NCI-H146 treated with DMSO at 0.1 percent for 48 hours (cell line): ENCODE data around the gene TMEM234.
A peak's percentile ranks its signal among the peaks of the same experiment; 100 is the strongest.

ENCODE experiments used
- DNase-seq: peaks from one replicate; lab custom pipeline; 2025; ENCODE audit not compliant: unreplicated experiment; lab: John Stamatoyannopoulos, UW

Gene TMEM234

DNA sequence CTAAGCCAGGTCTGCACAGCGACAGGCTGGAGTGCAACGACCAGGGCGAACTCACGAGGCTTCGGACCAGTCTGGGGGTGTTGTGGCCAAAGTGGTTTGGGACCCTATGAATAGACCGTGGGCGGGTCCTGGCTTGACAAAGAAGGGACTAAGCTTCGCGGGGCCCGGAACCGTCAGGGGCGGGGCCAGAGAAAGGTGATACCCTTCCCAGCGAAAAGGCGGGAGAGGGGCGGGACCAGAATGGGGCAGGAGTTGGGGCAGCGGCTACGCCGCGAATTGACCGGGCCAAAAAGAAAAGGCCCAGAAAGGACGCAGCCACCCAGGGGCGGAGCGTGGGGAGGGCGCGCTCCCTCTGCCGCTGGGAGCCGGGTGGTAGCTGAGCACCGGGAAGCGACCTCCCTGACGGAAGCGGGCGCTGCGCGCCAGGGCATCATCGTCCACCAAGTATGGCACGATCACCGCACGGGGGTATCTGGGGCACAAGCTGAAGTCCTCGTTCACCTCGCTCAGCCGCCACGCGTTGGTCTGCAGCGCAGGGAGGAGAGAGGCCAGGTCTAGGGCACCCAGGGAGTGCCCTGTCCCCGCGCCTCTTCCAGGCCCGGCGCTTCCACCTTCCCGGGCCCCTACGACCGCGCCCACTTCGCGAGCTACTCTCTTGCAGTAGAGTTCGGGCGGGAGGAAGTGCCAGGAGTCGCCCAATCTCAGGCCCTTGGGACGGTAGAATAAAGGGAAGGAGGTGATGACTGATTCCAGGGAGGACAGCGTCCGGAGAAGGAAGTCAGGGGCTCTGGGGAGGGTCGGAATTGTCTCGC is 18.2 kb upstream of the TMEM234 start:
- DNase-seq, result peak; percentile 83

DNA sequence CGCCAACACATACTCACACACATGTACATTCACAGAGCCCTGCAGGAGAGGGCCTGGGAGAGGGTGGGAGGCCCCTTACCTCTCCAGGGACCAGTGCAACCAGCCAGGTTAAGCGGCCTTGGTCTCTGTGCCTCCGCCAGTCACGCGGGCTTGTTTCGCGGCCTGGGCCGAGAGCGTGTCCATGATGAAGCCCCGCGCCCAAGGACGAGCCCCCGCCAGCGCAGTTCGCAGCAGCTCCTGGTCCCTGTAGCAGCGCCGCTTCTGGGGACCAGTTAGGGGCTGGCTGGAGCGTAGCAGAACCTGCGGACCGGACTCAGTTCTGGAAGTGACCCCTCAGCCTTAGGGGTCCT is 17.6 kb upstream of the TMEM234 start:
- DNase-seq, result no peak

DNA sequence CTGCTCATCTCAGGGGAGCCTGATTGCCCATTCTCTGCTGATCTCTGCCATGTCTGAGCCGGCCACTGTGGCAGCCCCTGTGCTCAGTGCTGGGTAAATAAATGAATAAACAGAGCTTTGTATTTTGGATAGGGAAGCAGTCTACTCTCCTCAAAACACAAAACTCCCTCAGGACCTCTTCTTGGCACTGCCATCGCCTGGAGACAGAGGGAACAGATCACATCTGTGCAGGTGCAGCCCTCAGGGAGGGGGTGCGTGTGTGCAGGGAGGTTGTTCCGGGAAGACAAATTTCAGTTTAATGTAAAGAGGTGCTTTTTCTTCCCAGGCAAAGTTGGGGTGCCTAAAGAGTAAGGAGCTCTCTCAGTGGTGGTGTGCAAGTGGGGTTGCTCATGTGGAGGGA is 17.2 kb upstream of the TMEM234 start:
- no peak for DNase-seq

DNA sequence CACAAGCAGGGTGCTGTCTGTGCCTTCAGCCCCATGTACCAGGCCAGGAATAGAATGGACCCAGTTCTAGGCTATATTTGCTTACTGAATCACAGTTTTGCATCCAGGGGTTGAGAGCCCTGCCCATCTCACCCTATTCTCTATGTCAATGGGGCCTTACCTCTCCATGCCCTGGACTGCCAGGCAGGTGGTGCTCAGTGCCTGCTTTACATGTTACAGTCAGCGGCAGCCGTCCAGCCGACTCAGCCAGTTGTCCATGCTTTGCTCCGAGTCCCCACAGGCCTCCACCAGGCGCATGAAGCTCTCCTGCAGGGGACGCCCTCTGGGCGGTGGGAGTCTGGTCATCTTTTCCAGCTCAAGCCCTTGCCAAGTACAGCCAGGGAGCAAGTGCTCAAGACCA is 12.6 kb upstream of the TMEM234 start:
- DNase-seq, result no peak

DNA sequence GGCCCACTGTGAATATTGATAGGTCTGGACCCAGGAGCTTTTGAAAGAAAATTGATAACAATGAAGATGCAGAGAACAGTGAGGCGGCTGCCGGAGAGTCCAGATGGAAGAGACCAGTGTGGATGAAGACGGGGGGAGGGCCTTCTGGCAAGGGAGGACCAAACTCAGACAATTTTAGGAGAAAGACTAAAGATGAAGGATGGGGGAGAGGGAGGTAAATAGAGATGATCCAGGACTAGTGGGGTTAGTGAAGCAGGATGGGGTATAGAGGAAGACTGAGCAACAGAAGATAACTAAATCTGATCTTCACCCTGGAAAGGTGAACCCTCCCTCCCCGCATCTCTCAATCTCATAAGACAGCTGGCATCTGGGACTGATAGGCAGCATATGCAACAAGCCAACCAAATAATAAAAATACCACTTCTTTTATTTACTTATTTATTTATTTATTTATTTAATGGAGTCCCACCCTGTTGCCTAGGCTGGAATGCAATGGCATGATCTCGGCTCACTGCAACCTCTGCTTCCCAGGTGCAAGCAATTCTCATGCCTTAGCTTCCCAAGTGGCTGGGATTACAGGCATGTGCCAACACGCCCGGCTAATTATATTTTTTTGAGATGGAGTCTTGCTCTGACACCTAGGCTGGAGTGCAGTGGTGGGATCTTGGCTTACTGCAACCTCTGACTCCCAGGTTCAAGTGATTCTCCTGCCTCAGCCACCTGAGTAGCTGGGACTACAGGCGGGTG is 10.6 kb upstream of the TMEM234 start:
- no peak for DNase-seq

DNA sequence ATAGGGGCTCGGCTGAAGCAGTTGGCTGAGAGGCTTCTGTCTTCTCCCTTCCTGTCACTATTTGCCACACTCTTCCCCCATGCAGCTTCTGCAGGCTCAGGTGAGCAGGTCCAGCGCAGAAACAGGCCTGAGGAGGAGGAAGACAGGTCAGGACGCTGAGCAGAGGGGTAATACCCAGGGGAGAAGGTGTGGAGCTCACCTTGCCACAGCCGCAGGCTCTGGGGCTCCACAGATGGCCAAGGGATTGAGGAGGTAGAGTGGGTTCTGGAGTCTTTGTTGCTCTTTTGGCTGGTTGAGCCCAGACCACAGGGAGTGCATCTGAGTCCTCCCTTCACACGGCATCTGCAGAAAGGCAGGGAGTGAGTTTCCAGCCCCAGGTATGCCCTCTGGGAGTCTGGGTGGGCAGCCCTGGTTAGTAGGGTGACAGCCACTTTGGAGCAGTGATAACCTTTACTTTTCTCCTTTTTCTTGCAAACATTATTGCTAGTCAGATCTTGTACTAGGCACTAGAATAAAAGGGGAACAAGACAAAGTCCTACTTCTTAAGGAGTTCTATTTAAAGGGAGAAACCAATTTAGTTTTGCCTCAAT is 9.8 kb upstream of the TMEM234 start:
- DNase-seq, result no peak

DNA sequence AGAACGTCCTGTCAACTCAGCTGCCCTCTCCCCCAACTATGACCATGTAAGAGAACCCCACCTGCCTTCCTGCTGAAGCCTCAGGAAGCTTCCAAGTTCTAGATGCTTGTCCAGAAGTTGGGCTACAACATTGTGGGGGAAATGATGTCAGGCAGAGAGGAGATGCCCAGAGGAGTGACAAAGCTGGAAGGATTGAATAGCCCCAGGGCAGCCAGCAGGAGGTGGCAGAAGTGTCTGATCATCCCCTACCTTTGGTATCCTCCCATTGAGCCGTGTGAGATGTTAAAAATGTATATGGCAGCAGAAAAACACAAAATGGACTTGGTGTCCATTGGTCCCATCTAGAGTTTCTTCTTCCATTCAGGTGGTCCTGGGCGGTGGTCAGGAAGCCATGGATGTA is 6.6 kb upstream of the TMEM234 start:
- no peak for DNase-seq

DNA sequence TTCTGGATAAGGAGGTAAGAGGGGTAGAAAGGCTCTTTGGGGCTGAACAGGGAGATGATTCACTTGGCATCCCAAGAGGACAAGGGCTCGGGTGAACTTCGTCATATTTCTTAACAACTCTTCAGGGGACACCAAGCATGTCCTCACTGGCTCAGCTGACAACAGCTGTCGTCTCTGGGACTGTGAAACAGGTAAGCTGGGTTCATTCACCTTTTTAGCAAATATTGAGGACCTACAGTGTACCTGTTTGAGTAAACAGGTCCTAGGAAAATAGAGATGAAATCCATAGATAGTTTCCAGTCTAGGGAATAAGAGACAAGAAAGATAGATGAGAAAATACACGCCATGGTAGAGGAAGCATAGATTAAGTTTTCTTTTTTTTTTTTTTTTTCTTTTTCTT is 2.1 kb upstream of the TMEM234 start:
- no peak for DNase-seq

DNA sequence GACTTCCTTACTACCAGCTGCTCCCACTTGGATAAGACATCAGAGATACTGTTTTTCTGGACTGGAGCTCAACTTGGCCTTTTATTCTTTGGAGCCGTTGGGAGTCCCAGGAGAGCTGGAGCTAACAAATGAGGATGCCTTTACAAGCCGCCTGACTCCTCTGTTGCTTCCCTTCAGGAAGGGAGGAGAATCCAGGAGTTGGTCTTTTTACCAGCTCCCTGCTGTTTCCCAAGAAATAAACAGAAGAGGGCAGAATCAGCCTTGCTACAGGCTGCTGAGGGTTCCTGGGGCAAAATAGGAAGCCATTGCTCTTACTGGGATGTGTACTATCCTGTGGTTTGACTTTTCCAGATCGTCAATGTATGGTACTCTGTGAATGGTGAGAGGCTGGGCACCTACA is 1.5 kb upstream of the TMEM234 start:
- DNase-seq, result no peak

DNA sequence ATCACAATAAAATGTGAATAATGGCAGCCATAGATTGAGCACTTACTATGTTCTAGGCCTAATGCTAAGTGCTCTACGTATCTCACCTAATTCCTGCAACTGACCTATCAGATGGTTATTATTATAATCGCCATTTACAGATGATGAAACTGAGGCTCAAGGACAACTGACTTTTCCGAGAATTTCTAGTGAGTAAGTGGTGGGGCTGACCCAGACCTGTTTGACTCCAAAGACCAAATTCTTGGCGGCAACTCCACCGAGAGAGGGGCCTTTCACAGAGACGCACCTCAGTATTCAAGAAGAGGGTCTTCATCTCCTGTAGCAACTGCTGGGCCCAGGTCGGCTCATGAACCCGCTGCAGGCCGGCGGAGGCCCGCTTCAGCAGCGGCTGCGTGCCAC is 573 bp downstream of the TMEM234 start:
- no peak for DNase-seq

DNA sequence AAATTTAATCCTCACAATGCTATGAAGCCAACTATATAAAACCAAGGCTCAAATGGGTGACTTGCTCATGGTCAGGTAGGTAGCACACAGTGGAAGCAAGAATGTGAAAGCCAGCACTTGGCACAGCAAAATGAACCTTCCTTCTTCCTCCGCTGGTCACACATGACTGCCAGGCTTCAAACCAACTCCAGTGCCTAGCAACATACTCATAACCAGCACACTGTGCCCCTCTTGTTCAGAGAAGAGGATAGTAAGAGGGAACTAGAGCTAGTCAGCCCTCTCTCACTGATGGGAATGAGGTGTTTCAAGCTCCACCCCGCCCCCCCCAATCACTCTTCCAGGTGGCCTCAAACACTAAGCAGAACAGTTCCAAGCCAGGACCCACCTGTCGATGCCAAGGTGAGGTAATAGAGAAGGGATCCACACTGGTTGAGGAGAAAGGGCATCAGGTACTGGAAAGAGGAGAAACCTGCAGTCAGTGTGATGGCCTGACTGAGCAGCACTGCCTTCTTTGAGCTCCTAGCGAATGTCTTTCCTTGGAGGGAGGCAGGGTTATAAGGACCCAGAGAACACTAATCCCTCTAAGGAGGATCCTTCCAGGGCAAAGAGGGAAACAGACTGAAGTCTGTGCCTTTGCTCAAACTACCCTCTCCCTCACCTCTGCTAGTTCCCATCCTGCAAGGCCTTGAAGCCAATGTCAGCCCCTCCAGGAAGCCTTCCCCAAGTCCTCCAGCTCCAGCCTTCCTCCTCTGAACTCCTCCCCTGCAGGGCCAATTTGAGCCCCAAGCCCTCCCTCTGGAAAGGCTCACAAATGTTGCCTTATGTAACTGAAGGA is 1.2 kb downstream of the TMEM234 start:
- DNase-seq, result no peak

DNA sequence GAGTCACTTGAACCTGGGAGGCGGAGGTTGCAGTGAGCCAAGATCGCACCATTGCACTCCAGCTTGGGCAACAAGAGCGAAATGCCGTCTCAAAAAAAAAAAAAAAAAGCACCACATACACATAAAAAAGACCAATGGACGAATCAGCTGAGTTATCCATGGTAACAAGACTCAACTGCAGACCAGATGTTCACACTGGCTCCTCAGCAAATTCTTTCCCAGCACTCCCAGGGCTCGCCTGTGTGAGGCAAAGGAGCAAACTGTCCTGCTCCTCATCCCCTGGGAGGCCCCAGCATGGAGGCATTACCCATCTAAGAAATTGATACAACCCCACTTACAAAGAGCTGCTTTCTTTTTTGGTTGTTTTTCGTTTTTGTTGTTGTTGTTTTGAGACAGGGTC is 3.1 kb downstream of the TMEM234 start:
- DNase-seq, result no peak

DNA sequence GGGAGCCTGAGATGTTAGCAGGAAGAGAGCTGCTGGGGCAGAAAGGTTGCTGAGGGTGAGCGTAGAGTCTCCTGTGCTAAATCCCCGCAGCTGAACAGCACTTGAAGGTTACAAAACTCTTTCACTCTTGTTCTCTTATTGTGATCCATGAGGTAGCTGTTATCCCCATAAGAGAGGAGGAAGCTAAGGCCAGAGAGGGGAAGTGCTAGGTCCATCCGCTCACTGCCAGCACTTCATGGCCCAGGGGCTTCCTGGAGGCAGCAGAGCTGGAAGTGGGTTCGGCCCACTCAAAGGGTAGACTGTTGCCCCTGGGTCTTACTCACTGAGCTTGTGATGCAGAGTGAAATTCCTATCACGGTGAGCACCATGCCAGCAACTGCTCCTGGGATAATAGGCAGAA is 5.6 kb downstream of the TMEM234 start:
- no peak for DNase-seq

DNA sequence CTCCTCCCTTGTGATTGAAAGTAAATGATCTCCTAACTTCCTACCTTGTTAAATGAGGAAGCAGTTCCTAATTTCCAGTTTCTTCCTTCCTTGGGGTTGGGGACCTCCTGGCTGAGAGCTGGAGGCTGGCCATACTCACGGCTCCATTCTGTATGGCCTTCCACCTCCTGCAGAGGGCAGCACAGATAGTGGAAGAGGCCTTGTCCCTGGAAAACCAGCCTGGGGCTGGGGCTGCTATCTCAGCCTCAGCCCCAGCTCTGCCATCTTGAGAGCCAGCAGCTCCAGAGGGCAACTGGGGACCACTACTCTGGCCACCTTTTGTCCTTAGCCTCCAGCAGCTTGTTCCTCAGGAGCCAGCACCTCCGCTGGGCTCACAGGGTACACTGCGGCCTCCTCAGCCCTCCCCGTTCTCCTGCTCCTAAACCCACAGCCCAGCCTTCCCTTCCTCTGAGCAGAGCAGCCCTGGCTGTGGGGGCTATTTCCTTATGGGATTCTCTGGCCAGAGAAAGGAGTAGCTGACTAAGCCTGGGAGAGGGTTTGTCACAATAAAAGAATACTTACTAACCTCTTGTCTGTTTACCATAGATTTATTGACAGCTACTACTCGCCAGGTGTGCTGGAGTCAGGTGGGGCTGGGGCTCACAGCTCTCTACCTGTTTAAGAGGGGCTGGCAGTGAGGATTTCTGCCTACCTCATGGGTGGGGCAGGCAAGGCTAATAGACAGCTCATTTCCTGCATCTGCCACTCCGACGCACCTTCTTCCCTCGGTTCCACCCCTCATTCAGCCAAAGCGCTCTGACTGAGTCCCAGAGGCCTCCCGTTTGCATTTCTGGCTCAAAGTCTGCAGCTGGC is 6.3 kb downstream of the TMEM234 start:
- DNase-seq, result no peak

DNA sequence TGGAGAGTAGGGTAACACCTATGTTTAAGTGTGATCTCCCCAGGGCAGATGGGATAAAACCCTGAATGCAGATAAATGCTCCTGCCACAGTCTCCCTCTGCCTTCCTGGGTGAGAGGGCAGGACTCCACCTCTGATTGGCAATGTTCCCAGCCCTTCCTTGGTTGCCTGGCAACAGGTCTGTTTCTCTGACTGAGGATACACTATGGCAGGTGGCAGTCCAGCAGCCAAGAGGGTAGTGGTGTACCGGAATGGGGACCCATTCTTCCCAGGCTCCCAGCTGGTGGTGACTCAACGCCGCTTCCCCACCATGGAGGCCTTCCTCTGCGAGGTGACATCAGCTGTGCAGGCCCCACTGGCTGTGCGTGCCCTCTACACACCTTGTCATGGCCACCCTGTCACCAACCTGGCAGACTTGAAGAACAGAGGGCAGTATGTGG is 13.2 kb downstream of the TMEM234 start, which contains the start of gene DCDC2B:
DCDC2B (plus strand) TSS at position 199 of the 438 bp plus-strand sequence; CDS start at position 204, 5 bp downstream.
- DNase-seq, result peak; percentile 27

DNA sequence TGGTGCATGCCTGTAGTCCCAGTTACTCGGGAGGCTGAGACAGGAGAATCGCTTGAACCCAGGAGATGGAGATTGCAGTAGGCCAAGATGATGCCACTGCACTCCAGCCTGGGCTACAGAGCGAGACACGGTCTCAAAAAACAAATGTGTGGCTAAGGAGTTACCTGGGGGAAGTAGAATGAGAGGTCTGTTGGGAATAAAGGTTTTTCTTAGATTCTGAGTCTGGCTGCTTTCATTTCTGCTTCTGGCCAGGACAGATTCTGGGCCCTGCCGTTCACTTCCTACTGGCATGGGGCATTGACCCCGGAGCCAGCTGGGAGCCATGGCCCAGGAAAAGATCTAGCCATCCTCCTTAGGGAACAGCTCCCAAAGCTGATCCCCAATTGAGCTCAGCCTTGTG is 13.7 kb downstream of the TMEM234 start:
- no peak for DNase-seq

DNA sequence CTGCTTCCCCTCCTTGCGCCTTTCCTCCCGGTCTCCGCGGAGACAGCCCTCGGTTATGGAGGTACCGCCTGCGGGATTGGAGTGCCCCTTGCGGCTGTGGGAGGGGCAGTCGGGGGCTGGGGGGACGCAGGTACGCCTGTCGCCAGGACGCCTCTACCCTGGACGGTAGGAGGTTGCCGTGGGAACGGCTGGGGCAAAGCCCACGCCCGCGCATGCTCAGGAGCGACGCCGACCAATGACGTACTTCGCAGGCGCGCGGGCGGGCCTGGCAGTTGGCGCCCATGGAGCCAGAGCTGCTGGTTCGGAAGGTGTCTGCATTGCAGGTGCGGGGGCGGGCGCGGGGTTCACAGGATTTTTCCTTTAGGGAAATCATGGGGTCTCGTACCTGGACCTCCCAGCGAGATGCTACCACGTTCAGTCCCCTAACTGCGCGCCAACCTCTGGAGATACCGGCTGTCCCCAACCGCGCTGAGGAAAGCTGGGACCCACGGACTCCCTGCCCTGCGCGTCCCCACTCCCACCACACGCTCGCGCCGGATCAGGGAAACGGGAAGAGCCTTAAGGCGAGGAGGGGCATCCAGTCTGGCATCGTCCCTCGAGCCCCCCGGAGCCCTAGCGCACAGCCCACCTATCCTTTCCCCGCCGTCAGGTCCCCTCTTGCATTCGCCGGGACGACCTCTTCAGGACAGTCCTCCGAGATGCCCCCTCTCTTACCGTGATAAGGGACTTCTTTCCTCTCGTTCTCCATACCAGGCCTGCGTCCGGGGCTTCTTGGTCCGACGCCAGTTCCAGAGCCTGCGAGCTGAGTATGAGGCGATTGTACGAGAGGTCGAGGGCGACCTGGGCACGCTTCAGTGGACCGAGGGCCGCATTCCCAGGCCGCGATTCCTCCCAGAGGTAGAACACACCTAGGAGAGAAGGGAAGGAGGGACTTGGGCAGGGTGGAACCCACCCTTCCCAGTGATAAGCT is 16.5 kb downstream of the TMEM234 start, which contains the start of gene IQCC:
IQCC (plus strand) TSS at position 271 of the 970 bp plus-strand sequence; CDS start at position 282, 11 bp downstream.
- DNase-seq, result peak; percentile 73

DNA sequence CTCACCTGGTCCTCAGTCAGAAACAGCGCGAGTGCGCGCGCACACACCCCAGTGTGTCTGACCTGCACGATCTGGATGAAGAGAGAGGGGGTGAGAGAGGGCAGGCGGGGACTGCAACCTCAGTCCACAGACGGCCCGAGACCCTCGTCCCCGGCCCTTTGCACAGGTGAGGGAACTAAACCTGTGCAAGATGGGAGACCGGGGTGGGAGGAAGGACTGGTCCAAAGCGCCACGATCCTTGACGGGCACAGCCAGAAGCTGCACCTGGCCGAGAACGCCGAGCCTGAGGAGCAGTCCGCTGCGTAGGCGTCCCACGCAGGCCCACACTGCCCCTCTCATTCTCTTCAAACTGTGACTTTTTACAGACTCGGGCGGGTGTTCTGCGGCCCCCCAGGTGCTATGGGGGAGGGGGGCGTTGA is 17.2 kb downstream of the TMEM234 start:
- no peak for DNase-seq
